Endodermal cell (in vitro differentiated cells): ENCODE measurements around the gene MPZL3. TPM values are rescaled to one million over a fixed set of nuclear protein-coding genes. Genes with fewer than 3 reads are reported as not detected.

Experiments
- DNase-seq: peaks from one replicate; pipeline ENCODE4 v3.0.0-alpha.2; 2017
- H3K27ac ChIP-seq: 2 replicates; pipeline ENCODE4 v1.5.1; 2013; ENCODE audit warnings: mild to moderate bottlenecking, low read depth, low read length, moderate library complexity
- H3K27me3 ChIP-seq: 2 replicates; pipeline ENCODE4 v1.6.1; 2013; ENCODE audit warnings: mild to moderate bottlenecking, low read length, moderate library complexity; ENCODE audit not compliant: insufficient read depth, control insufficient read depth, poor library complexity, severe bottlenecking
- H3K36me3 ChIP-seq: 2 replicates; pipeline ENCODE4 v1.7.0; 2013; ENCODE audit warnings: mild to moderate bottlenecking, low read length, moderate library complexity; ENCODE audit not compliant: control insufficient read depth, insufficient read depth
- H3K4me1 ChIP-seq: one replicate; pipeline ENCODE4 v1.7.0; 2013; ENCODE audit warnings: low read length; ENCODE audit not compliant: control insufficient read depth, insufficient read depth
- H3K4me3 ChIP-seq: 2 replicates; pipeline ENCODE4 v1.5.1; 2013; ENCODE audit warnings: mild to moderate bottlenecking, low read length, moderate library complexity
- H3K9ac ChIP-seq: 2 replicates; pipeline ENCODE4 v1.6.1; 2013; ENCODE audit warnings: mild to moderate bottlenecking, low read length, moderate library complexity; ENCODE audit not compliant: poor library complexity, severe bottlenecking; ENCODE audit errors: extremely low read depth
- H3K9me3 ChIP-seq: 2 replicates; pipeline ENCODE4 v1.6.1; 2013; ENCODE audit warnings: mild to moderate bottlenecking, low read length, moderate library complexity; ENCODE audit not compliant: control insufficient read depth
- H3K27ac Mint-ChIP-seq: 2 replicates; pipeline ENCODE4 v1.8.0; 2020; ENCODE audit warnings: mixed read lengths
- H3K27me3 Mint-ChIP-seq: 2 replicates; pipeline ENCODE4 v1.8.0; 2021; ENCODE audit warnings: mild to moderate bottlenecking, mixed read lengths; ENCODE audit not compliant: insufficient read depth
- H3K36me3 Mint-ChIP-seq: 2 replicates; pipeline ENCODE4 v1.8.0; 2020; ENCODE audit warnings: low read depth, mixed read lengths
- H3K4me1 Mint-ChIP-seq: 2 replicates; pipeline ENCODE4 v1.8.0; 2020; ENCODE audit warnings: mixed read lengths
- H3K4me3 Mint-ChIP-seq: 2 replicates; pipeline ENCODE4 v1.8.0; 2020; ENCODE audit warnings: mild to moderate bottlenecking, moderate library complexity, mixed read lengths
- H3K9me3 Mint-ChIP-seq: 2 replicates; pipeline ENCODE4 v1.8.0; 2020; ENCODE audit warnings: mild to moderate bottlenecking, mixed read lengths
- WGBS, 2 experiments: methylation state at CpG; one replicate each; pipeline versions ENCODE4 v1.1.5 to v1.1.7; 2013; ENCODE audit warnings: missing lambda C conversion rate in 2 of 2, mixed read lengths in 1 of 2; ENCODE audit not compliant: insufficient coverage in 1 of 2, insufficient read length in 1 of 2; 5-methylcytosine and 5-hydroxymethylcytosine counted together
- total RNA-seq, 2 donors: library from RNA; stranded (reverse); fragmentation: NEBNext Ultra II Directional in 1 of 2; extraction: Animal tissue kit (Norgen Biotek cat#: 25700) in 1 of 2; gene quantifications; 2 replicates in 1 of 2; 3 replicates in 1 of 2; pipeline ENCODE4 v1.2.1, GENCODE V29; 2021
- TF ChIP-seq, protein P1 (sequence below): fragments of 200-600 bp; sonication (generic); conservative IDR thresholded peaks from 2 replicates; pipeline ENCODE4 v1.5.0; 2021; ENCODE audit warnings: antibody characterized with exemption, mild to moderate bottlenecking

Gene MPZL3
- total RNA-seq, 2 donors from 2014 or later = 4.1 to 5.7 TPM

DNA sequence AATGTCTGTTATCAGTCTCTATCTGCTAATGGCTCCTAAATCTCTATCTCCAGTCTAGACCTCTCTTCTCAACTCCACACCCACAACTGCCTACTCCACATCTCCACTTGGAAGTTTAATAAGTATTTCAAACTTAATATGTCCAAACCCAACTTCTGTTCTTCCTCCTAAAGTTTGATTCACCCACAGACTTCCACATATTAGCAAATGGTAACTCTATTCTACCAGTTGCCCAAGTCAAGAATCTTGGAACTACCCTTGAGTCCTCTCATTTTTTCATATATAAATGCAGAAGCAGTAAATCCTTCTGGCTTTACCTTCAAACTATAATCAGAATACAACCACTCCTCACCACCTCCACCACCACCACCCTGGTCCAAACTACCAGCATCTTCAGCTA, 20.7 kb downstream of the MPZL3 start:
- Mint-ChIP-seq H3K27ac (no peak overlapping the region), H3K9me3 (no peaks in the 10 kb centered on the region), H3K4me1 (no peaks in the 10 kb centered on the region), H3K27me3 (no peaks in the 10 kb centered on the region), H3K36me3 (no peaks in the 10 kb centered on the region), H3K4me3 (no peak overlapping the region)
- DNase-seq = no peak
- Histone ChIP-seq H3K36me3 (no peaks in the 10 kb centered on the region), H3K27me3 (no peaks in the 10 kb centered on the region), H3K9me3 (no peaks in the 10 kb centered on the region), H3K4me1 (no peaks in the 10 kb centered on the region), H3K9ac (no peak overlapping the region), H3K27ac (no peak overlapping the region), H3K4me3 (no peak overlapping the region)
- TF ChIP-seq, protein P1, sequence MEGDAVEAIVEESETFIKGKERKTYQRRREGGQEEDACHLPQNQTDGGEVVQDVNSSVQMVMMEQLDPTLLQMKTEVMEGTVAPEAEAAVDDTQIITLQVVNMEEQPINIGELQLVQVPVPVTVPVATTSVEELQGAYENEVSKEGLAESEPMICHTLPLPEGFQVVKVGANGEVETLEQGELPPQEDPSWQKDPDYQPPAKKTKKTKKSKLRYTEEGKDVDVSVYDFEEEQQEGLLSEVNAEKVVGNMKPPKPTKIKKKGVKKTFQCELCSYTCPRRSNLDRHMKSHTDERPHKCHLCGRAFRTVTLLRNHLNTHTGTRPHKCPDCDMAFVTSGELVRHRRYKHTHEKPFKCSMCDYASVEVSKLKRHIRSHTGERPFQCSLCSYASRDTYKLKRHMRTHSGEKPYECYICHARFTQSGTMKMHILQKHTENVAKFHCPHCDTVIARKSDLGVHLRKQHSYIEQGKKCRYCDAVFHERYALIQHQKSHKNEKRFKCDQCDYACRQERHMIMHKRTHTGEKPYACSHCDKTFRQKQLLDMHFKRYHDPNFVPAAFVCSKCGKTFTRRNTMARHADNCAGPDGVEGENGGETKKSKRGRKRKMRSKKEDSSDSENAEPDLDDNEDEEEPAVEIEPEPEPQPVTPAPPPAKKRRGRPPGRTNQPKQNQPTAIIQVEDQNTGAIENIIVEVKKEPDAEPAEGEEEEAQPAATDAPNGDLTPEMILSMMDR = no peak

DNA sequence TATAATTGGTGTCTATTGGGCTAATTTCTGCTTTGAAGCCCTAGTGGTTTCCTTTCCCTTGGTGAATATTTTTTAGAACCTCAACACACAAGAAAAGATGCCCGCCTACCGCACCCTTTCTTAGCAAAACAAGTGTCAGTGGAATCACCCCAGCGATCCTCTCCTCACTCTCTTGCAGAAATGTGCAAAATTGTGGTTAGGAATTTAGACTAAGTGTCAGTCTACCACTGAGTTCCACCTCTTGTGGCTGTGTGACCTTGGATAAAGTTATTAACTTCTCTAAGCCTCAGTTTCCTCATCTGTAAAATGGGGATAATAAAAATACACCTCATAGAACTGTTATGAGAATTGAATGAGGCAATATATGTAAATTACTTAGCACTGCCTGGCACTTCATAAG, 22.1 kb downstream of the MPZL3 start:
- Mint-ChIP-seq H3K27me3 (peaks cover 3% of the 10 kb centered on the region), H3K4me1 (no peaks in the 10 kb centered on the region), H3K27ac (no peak overlapping the region), H3K36me3 (no peaks in the 10 kb centered on the region), H3K9me3 (no peaks in the 10 kb centered on the region), H3K4me3 (no peak overlapping the region)
- Histone ChIP-seq H3K27ac (no peak overlapping the region), H3K9ac (no peak overlapping the region), H3K4me1 (no peaks in the 10 kb centered on the region), H3K27me3 (no peaks in the 10 kb centered on the region), H3K4me3 (no peak overlapping the region), H3K36me3 (no peaks in the 10 kb centered on the region), H3K9me3 (no peaks in the 10 kb centered on the region)
- 92 to 100% methylated on average over 2 to 3 of the region's 3 CpGs for WGBS, 2 experiments
- TF ChIP-seq, protein P1 = no peak
- DNase-seq = no peak

DNA sequence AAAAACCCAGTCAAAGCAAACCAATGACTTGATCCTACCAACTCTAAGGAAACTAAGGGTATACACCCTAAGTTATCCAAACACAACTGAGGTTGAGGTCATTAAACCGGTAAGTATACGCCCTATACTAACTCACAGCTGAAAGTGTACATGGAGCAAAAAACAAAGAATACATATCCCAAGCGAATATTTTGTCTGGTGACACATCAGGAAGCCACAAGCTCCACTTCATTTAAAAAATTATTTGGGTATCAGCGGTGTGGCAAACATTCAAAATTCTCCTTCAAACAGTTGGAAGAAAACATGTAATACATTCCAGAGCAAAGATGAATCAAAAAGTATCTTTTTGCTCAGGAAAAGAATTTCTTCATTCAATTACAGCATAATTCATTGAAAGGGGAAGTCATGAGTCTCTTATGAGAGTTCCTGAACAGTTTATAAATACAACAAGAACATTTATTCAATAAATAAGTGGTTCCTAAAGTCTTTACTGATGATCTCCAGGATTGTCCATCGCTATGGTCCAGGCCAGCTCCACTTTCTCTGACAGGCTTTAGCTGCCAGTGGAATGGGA, 22.8 kb downstream of the MPZL3 start:
- 92 to 93% methylated on average over 4 to 5 of the region's 5 CpGs for WGBS, 2 experiments
- Mint-ChIP-seq H3K27me3 (peaks cover 4% of the 10 kb centered on the region), H3K36me3 (no peaks in the 10 kb centered on the region)

More for the DNA sequence above, 22.8 kb downstream of the MPZL3 start:
- DNase-seq = no peak
- H3K36me3 ChIP-seq = no peaks in the 10 kb centered on the region
- no peak overlapping the region for H3K27ac Mint-ChIP-seq
- no peaks in the 10 kb centered on the region for H3K4me1 ChIP-seq
- no peaks in the 10 kb centered on the region for H3K4me1 Mint-ChIP-seq
- no peak overlapping the region for H3K4me3 ChIP-seq
- TF ChIP-seq, protein P1 = no peak
- H3K4me3 Mint-ChIP-seq = no peak overlapping the region
- no peaks in the 10 kb centered on the region for H3K9me3 Mint-ChIP-seq
- H3K27ac ChIP-seq = no peak overlapping the region
- H3K9me3 ChIP-seq = no peaks in the 10 kb centered on the region
- no peaks in the 10 kb centered on the region for H3K27me3 ChIP-seq
- H3K9ac ChIP-seq = no peak overlapping the region
